Activated T-helper 1 cell treated with anti-CD3 and anti-CD28 coated beads, Interleukin-2, amount 50 U/mL, for 16 hours (primary cell): Measurements from ENCODE around the gene KCNT1.

ENCODE experiments used
- DNase-seq, 2 donors: peaks; one replicate each; pipeline ENCODE4 v3.0.0-alpha.2; 2020; ENCODE audit warnings: low read depth in 1 of 2, low spot score in 1 of 2

KCNT1 gene

DNA sequence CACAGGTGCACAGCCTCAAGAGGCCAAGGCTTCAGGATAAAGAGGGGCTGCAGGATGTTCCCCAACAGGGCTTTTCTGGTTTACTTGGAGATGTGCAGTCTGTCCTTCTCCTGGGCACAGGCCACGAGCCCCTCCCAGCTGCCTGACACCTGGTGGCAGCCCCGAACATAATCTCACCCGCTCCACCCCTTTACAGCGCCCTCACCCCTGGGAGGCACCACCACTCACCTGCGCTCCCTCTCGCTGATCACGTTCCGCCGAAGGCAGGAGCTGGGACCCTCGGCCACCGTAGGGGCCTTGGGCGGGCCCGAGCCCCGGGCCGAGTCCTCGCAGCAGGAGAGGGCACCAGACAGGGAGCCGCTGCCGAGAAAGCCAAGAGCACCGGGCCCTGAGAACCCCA lies 3.2 kb upstream of the KCNT1 start:
- no peak for DNase-seq

DNA sequence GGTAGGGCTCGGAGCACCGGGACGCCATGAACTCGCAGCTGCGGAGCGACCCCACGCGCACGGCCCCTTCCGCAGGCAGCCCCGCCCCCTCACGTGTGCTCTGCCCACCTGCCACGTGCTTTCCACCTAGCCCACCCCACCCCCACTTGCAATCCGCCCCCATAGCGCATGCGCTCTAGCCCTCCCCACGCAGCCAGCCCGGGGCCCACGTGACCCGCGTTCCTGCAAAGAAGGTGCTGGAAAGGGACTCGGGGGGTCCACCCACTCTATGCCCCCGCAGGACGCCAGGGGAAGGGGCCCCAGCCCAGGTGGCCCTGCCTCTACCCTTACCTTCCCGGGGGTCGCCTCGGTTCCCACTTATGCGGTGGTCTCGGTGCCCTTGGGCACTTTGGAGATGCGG lies 2.5 kb upstream of the KCNT1 start, which contains the start of gene SOHLH1:
SOHLH1 (minus strand) TSS at position 42 of the 400 bp plus-strand sequence; CDS start at position 28, 14 bp downstream.
- no peak for DNase-seq

DNA sequence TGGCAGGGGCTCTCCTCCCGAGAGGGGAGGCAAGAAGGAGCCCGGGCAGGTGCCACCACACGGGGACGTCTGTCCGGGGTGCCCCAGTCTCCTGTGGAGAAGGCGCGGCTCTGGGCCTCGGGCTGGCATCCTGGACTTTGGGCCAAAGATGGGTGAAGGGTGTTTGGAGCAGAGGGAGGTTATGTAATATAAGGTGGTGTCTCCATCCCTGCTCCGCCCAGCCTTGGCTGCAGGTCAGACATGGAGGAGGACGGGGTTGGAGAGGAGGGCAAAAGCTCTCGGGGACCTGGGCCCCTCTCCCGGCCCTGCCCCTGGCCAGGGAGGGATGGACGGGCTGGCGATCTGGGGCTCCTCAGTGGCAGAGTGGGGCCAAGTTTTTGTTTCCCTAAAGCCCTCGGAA lies 1.5 kb upstream of the KCNT1 start:
- no peak for DNase-seq

DNA sequence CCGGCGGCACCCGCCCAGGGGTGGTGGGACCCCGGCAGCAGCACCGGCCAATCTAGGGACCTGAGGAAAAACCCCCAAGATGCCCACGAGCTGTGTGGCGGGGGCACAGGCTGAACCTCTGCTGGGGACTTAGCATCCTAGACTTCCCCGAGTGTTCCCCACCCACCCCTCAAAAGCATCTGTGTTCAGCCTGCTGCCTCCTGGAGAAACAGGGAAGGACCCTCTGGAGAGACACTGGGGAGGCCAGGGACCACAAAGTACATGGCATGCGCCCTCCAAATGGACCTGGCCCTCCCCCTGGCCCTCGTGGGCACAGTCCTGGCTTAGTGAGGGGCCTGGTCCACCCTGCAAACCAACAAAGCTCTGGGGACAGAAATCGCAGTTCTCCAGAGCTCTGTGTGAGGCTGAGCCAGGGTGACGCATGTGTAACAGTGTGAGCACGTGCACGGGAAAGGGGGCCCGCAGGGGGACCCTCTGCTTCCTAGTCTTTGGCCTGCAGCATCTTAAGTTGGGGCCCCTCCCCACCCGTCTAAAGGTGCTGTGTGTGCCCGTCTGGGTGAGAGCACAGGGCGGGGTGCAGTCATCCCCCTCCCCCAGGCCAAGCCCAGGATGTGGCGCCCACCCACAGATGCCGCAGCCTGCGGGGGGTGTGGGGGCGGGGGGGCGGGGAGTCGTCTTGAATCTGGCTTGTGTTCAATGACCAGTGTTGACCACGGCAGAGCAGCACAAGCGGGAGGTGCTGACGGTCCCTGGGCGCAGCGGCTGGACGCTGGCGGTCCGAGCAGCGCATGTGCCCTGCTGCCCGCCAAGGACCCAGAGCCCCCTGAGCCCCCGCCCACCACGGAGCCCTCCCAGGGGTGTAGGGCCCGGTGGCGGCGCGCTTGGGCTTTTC lies 672 bp upstream of the KCNT1 start:
- DNase-seq: no peak

DNA sequence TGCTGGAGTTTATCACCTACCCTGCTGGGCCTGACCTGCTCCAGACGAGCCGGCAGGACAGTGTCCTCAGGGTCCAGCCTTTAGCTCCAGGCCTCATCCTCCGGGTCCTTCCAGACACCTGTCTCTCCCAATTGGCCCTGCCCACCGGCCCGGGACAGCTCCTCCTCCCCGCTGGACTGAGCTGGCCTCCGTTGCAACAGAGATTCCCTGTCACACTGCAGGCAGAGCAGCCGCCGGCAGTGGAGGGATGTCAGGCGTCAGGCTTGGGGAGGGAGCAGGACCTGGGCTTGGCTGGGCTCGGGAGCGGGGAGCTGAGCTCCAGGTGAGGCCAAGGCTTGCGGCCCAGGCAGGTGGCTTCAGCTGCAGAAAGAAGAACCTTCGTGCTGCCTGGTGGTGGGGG lies 1.7 kb downstream of the KCNT1 start:
- no peak for DNase-seq

DNA sequence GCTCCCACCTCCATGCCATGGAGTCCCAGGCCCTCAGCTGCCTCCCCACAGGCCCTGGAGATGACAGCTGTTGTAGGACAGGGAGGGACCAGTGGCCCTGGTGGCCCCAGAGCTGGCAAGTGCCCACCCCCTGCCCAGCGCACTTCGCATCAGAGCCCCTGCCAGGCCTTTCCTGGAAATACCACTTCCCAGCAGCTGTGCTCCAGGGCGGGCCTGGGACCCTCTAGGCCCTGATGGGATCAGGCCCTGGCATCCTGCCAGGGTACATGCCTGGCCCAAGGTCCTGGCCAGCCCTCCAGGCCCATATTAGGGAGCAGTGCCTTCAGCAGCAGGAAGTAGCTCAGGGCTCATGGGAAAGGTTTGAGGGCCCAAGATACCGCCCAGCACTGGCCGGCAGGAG lies 2.5 kb downstream of the KCNT1 start:
- no peak for DNase-seq

DNA sequence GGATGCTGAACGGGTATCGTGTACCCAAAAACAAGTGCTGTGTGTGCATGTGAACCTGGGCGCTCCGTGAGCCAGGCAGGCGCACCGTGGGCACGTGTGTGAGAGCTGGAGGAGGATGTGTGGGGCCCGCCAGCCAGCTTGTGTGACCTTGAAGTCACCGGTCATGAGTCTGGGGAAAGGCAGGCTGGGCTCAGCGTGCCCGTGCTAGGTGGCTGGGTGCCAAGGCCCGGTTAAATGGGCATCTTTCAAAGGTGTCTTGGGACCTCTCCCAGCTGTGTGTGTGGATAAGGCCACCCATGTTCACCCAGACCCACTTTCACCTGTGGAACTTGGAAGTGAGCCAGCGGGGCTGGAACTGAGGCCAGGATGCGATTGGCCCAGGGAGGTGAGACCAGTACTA lies 3.4 kb downstream of the KCNT1 start:
- no peak for DNase-seq

DNA sequence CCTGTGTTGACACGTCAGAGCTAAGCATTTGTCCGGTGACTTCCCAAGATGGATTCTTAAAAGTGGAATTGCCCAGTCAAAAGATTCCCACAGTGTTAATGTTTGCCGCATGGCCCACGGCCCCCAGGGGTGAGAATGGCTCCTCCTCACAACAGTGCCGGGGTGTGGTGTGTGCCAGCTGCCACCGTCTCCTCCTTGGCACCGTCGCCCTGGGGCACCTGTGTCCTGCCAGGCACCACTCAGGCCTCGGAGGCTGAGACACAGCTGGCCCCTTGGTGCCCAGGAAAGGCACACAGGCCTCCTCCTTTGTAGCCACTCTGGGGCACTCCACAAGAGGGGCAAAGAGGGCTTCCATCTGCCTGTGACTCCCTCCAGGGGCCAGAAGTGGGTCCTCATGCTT lies 4.3 kb downstream of the KCNT1 start:
- no peak for DNase-seq

DNA sequence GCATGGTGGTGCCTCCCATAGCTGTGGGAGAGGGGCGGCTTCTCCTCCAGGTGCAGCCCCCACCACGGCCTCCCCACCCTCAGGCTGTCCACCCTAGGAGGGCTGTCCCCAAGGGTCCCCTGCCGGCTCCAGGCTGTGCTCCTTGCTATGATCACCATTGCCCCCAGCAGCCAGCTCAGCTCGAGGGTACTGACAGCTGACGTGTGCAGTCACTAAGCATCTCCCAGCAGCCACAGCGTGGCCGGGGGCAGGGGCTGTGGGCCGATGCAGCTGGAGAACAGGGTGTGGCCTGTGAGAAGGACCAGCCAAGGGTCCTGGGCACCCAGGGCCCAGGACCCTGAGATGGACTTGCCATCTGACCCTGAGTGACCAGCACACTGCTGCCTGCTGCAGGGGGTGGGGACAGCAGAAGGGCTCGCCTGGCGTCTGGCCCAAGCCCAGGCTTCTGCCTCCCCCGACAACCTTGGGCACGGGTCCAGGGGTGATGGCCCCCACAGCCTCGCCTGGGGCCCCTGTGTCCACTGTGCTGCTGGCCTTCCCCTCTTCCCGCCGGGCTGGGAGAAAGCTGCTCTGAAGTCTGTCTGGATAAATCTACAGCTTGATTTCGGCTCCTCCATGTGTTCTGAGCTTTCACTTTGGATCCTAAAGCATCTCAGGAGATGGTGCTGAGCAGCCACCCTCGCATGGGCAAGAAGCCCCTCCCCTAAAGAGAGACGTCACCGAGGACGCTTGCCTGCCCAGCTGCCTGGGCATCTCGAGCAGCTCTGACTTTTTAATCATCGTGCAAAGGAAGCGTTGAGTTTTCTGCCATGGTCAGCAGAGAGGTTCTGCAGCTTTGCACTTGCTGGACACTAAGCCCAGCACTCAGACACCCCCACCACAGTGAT lies 5.5 kb downstream of the KCNT1 start:
- DNase-seq: no peak

DNA sequence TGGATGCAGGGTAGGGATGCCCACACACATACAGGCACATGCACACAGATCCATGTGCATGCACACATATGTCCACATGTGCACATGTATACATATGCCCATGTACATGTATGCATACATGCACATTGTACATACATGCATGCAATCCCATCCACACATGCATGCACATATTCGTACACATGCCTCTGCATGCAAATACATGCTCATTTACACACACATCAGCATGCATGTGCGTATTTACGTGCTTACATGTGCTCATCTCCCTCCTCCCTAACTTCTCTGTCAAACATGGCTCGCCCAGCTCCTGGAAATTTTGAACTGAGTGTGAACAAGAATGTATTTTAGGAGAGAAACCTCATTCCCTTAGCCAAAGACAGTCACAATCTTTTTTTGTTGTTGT lies 6.2 kb downstream of the KCNT1 start:
- no peak for DNase-seq

DNA sequence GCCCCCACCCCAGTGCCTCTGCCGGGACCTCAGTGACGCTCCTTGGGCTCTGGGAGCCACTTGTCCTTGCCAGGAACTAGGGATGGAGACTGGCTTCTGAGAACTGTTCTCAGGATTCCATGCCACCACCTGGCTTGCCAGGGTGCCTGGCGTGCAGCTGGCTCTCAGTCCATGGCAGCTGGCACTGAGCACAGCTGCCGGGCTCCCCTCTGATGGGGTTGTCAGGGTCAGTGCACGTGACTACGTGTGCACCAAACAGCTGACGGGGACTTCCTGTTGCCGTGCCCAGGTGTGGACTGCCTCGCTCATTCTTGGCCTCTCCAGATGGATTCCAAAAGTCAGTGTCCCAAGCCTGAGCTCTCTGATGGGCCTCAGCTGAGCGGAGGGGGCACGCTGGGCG lies 9.4 kb downstream of the KCNT1 start:
- no peak for DNase-seq

DNA sequence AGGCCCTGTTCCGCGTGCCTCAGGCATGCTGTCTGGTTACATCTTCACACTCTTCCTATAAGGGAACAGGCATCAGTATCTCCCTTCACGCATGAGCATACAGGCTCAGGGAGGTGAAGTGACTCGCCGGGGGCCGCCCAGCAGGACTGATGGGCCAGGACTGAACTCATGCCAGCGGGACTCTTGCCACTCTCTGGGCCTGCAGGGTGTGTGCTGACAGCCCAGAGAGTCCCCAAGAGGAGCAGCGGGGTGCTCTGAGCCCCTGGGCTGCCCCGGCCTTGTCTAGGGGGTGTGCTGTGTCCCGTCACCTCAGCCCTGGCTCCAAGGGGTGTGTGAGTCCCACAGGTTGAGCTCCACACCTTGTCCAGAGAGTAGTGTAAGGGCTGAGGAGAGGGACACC lies 9.9 kb downstream of the KCNT1 start:
- no peak for DNase-seq

DNA sequence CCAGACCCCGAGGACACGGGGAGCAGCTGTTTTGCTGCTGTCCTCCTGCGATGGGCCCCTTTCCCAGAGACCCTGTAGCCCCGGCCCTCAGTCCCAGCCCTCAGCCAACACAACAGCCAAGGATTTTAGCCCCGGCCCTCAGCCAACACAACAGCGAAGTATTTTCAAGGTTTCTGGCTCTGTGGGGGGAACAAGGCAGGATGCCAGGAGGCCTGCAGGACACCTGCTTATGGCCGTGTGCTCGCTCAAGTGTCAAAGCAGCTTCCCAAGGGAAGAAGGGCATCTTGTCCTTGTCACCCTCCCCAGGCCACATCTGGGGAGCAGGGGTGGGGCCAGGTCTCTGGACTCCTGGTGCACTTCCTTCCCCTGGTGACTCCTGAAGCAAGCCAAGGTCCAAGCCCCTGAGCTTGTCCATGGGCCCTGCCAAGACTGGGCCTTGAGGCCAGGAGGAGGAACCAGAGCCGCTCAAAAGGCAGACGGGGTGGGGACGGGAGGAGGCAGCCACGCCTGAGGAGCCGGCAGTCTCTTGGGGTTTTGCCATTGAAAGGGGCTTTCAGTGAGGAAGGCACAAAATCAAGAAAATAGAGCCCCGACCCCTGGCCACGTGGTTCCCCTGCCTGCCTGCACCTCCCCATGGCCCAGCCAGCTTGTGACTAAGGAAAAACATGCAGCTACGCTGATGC lies 10.8 kb downstream of the KCNT1 start:
- DNase-seq: no peak

DNA sequence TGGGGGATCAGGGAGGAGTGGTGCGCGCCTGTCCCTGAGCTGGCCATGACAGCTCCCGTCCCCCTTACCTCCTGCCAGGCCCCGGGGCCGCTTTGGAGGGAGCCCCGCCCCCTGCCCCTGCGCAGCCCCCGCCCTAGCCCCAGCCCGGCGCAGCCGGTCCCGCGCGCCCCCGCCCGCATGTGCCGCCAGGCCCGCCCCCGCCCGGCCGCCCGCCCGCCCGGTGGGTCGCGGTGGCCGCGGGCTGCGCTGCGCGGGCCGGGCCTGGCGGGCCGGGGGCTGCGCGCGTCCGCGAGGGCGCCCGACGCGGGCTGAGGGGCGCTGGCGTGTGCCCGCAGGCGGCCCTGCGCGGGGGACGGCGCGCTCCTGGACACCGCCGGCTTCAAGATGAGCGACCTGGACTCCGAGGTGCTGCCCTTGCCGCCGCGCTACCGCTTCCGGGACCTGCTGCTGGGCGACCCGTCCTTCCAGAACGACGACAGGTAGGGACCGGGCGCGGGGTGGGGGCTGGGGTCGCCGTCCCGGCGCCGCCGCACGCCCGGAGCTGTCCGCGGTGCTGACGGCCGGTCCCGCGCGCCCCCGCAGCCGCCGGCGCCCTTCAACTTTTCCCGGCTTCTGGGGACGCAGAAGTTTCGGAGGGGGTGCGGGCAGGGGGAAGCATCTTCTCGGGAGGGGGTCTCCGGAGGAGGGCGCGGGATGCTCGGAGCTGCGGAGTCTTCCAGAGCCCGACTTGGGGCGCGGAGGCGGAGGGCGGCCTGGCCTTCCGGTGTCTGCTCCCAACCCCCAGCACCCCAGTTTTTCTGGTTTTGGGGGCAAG lies 12.5 kb downstream of the KCNT1 start:
- DNase-seq: no peak

DNA sequence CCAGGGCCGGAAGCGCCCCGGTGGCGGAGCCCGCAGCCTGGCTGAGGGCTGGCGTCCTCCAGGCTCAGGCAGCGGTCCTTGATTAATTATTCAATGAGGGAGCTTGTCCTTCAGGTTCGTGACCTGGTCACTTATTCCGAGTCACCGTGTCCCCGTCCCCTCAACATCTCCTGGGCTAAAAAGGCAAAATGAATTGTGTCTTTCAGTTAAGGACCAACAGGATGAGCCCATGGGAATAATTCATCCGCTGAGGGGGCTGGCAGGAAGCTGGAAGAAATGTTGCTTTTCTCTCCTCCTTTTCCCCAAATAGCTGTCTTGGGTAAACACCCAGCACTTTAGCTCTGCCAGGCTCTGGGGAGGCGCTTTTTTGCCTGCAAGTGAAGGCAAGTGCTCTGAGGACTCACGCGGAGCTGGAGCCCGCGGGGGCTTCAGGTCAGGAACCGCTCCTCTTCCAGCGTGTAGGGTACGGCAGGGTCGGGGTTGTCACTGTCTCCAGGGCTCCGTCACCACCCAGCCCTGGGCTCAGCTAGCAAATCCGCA lies 13.1 kb downstream of the KCNT1 start:
- DNase-seq: no peak

DNA sequence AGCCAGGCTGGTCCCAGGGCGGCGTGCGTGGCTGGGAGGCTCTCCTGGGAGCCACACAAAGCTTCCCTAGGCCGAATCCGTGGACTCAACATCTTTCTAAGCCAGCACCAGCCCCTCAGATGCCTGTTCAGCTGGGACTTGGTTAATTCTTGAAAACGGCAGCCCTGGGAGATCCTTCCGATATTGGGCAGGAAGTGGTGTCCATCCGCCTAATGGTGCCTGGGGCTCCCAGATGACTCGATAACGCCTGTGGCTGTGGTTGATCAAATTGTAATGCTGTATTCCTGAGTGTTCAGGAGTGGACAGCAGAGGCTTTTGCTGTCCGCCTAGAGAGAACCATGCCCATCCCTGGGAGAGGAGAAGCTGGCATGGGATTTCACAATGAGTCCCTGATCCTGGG lies 14.1 kb downstream of the KCNT1 start:
- no peak for DNase-seq

DNA sequence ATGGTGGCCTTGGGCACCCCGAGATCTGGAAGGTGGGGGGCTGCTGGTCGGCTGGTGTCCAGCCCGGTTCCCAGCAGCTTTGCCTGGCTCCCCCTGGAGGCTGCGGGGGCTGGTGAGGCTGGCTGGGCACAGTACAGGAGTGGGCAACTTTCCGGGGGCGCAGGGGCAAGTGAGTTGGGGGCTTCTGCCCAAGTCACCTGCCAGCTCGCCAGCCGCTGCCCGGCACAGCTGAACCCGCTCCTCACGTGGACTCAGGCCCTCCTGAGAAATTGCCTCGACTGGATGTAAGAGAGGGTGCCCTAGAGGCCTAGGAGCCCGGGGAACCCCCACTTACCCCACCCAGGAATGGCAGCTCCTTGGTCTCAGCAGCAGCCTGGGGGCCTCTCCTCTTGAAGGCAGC lies 15.4 kb downstream of the KCNT1 start:
- no peak for DNase-seq

DNA sequence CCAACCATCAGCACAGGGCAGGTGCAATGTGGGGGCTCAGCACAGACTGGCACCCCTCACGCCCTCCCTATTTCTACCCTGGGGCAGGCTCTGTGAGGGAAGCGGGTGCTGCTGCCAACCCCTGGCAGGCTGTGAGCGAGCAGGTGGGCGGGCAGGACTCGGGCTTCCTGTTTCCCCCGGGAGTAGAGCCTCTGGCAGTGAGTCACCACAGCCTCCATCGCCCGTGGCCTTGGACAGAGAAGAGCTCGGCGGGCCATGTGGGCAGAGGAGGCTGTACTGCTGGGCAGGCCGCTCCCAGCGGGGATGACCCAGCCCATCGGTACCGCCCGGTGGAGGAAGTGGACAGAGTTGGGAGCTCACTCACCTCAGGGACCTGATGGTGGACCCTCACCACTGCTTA lies 16.6 kb downstream of the KCNT1 start:
- no peak for DNase-seq

DNA sequence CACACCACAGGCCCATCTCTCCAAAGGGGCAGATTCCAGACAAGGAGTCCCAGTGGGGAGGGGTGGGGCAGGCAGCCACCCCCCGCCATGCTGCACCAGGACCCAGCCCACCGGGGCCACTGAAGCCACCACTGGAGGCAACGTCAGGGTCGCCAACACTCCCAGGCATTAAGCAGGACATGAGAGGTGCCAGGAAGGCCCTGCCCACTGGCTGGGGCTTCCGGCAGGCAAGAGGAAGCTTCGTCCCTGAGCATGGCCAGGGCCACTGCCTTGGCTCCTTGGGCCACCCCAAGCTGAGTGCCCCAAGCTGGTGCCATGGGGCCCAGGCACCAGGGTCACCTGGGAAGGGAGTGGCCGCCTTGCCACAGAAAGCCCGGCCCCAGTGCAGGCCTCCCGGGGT lies 17.5 kb downstream of the KCNT1 start:
- DNase-seq: no peak

DNA sequence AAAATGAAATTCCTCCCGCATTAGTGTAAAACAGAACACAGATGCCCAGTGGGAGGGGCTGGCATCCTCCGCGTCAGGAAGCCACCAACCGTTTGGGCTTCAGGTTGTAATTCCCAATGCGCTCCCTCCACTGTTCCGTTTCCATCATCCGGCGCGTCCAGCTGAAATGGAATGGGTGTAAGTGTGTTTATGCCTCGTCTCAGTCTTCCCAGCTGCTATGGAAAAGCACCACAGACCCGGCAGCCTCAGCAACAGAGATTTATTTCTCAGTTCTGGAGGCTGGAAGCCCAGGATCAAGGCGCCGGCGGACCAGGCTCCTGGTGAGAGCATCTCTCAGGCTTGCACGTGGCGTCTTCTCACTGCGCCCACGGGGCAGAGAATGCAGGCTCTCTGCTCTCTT lies 20.4 kb downstream of the KCNT1 start:
- DNase-seq: no peak
